ENCODE results near the gene OR51B5.

The OR51B5 gene

GRCh38 chr11:5310423-5310822, 32.9 kb downstream of the OR51B5 start:
- Histone ChIP-seq H3K79me2 (ENCODE audit: insufficient read depth, low read length) (no peaks in the 10 kb centered on the region), H2AFZ (ENCODE audit: low read depth, low read length, severe bottlenecking) (no peak overlapping the region), H4K20me1 (ENCODE audit: low read depth, low read length) (no peaks in the 10 kb centered on the region), H3K4me2 (ENCODE audit: low read depth, low read length, poor library complexity, severe bottlenecking) (no peak overlapping the region), H3K27me3 (ENCODE audit: low read length) (no peaks in the 10 kb centered on the region), H3K9me2 (replicated peaks; ENCODE audit: insufficient read depth, low read length) (no peaks in the 10 kb centered on the region), H3K27ac (ENCODE audit: low read depth, low read length) (no peak overlapping the region), H3F3A (ENCODE audit: insufficient read depth) (no peaks in the 10 kb centered on the region), H3K9ac (ENCODE audit: low read length) (no peak overlapping the region), H3K36me3 (ENCODE audit: low read length) (no peaks in the 10 kb centered on the region), H3K9me3 (ENCODE audit: insufficient read depth, low read length) (no peaks in the 10 kb centered on the region), H3K4me3 (ENCODE audit: insufficient read depth, low read length, poor library complexity, severe bottlenecking) (no peak overlapping the region)
- TF ChIP-seq EZH2phosphoT487 (conservative IDR thresholded peaks at IDR 0.05; ENCODE audit: low read length) (no peak), CTCF (IDR thresholded peaks at IDR 0.05; ENCODE audit: insufficient read depth, low read length, poor library complexity, severe bottlenecking) (no peak)

GRCh38 chr11:5307256-5308019, 35.9 kb downstream of the OR51B5 start:
- Histone ChIP-seq H3K27ac (ENCODE audit: low read depth, low read length) (no peak overlapping the region), H4K20me1 (ENCODE audit: low read depth, low read length) (no peaks in the 10 kb centered on the region), H2AFZ (ENCODE audit: low read depth, low read length, severe bottlenecking) (no peak overlapping the region), H3K9ac (ENCODE audit: low read length) (no peak overlapping the region), H3K79me2 (ENCODE audit: insufficient read depth, low read length) (no peaks in the 10 kb centered on the region), H3K27me3 (ENCODE audit: low read length) (no peaks in the 10 kb centered on the region), H3K4me3 (ENCODE audit: insufficient read depth, low read length, poor library complexity, severe bottlenecking) (no peak overlapping the region), H3F3A (ENCODE audit: insufficient read depth) (no peaks in the 10 kb centered on the region), H3K9me3 (ENCODE audit: insufficient read depth, low read length) (no peaks in the 10 kb centered on the region), H3K4me2 (ENCODE audit: low read depth, low read length, poor library complexity, severe bottlenecking) (no peak overlapping the region), H3K9me2 (replicated peaks; ENCODE audit: insufficient read depth, low read length) (no peaks in the 10 kb centered on the region), H3K36me3 (ENCODE audit: low read length) (no peaks in the 10 kb centered on the region)
- TF ChIP-seq CTCF (IDR thresholded peaks at IDR 0.05; ENCODE audit: insufficient read depth, low read length, poor library complexity, severe bottlenecking) (no peak), EZH2phosphoT487 (conservative IDR thresholded peaks at IDR 0.05; ENCODE audit: low read length) (no peak)

- Histone ChIP-seq H3F3A (ENCODE audit: insufficient read depth) (no peaks in the 10 kb centered on the region), H3K9ac (ENCODE audit: low read length) (no peak overlapping the region), H3K9me2 (replicated peaks; ENCODE audit: insufficient read depth, low read length) (no peaks in the 10 kb centered on the region), H2AFZ (ENCODE audit: low read depth, low read length, severe bottlenecking) (no peak overlapping the region), H3K4me2 (ENCODE audit: low read depth, low read length, poor library complexity, severe bottlenecking) (no peak overlapping the region), H3K9me3 (ENCODE audit: insufficient read depth, low read length) (no peaks in the 10 kb centered on the region), H3K79me2 (ENCODE audit: insufficient read depth, low read length) (no peaks in the 10 kb centered on the region), H3K27ac (ENCODE audit: low read depth, low read length) (no peak overlapping the region), H3K4me3 (ENCODE audit: insufficient read depth, low read length, poor library complexity, severe bottlenecking) (no peak overlapping the region), H3K27me3 (ENCODE audit: low read length) (no peaks in the 10 kb centered on the region), H3K36me3 (ENCODE audit: low read length) (no peaks in the 10 kb centered on the region), H4K20me1 (ENCODE audit: low read depth, low read length) (no peaks in the 10 kb centered on the region)
- no peak for TF ChIP-seq EZH2phosphoT487 (conservative IDR thresholded peaks at IDR 0.05; ENCODE audit: low read length)
- no peak for TF ChIP-seq CTCF (IDR thresholded peaks at IDR 0.05; ENCODE audit: insufficient read depth, low read length, poor library complexity, severe bottlenecking)
Observed at GRCh38 chr11:5304046-5304445, 39.3 kb downstream of the OR51B5 start.

Data from SU-DHL-6 (cell line).